GM10847 (cell line): ENCODE results near the gene SMIM45.
A peak's percentile ranks its signal among the peaks of the same experiment; 100 is the strongest.

ENCODE experiments used
- POLR2A ChIP-seq: IDR thresholded peaks from 2 replicates; pipeline ENCODE4 v1.6.1; 2011; ENCODE audit not compliant: insufficient read length; ENCODE audit errors: extremely low read depth

Gene SMIM45

GRCh38 chr22:41951898-41952474 lies at the start of gene SMIM45:
Gene SMIM45, plus strand, starts transcription at chr22:41952150.
- TF ChIP-seq POLR2A: no peak

GRCh38 chr22:41902932-41903421 lies 49.0 kb upstream of the SMIM45 start:
- no peak for TF ChIP-seq POLR2A

GRCh38 chr22:41904450-41905410 lies 47.2 kb upstream of the SMIM45 start:
- TF ChIP-seq POLR2A: no peak

GRCh38 chr22:41905411-41906202 lies 46.3 kb upstream of the SMIM45 start:
- TF ChIP-seq POLR2A: no peak

GRCh38 chr22:41906822-41907221 lies 45.1 kb upstream of the SMIM45 start:
- TF ChIP-seq POLR2A: no peak

GRCh38 chr22:41907436-41908401 lies 44.2 kb upstream of the SMIM45 start:
- peak; percentile 4 for TF ChIP-seq POLR2A

GRCh38 chr22:41908411-41909309 lies 43.3 kb upstream of the SMIM45 start:
- TF ChIP-seq POLR2A: no peak

- TF ChIP-seq POLR2A: no peak
Measured at GRCh38 chr22:41909310-41910049, 42.5 kb upstream of the SMIM45 start.

- no peak for TF ChIP-seq POLR2A
Measured at GRCh38 chr22:41910050-41911000, 41.6 kb upstream of the SMIM45 start.

- no peak for TF ChIP-seq POLR2A
Measured at GRCh38 chr22:41911001-41911611, 40.8 kb upstream of the SMIM45 start.
